ENCODE results near the gene TMEM131L. TPM values are rescaled to one million over a fixed set of nuclear protein-coding genes. Genes with fewer than 3 reads are reported as not detected.

TMEM131L gene
- total RNA-seq, 2 donors from 2014 or later = 4.8 to 6.2 TPM

- H3K9me3 ChIP-seq = no peaks in the 10 kb centered on the region
- no peak overlapping the region for H3K9ac ChIP-seq (ENCODE audit: low read depth in 2 of 2, low read length in 2 of 2)
- H3K4me1 ChIP-seq = no peaks in the 10 kb centered on the region
- no peak for DNase-seq
- no peaks in the 10 kb centered on the region for H3K36me3 ChIP-seq
- intact Hi-C loops (cut with DNase I) = no loop called here
- no peak overlapping the region for H3K4me3 ChIP-seq
- TF ChIP-seq CTCF (IDR thresholded peaks at IDR 0.05) = no peak
- no peak overlapping the region for H3K27ac ChIP-seq
- H3K27me3 ChIP-seq = no peaks in the 10 kb centered on the region
These were observed 144.6 kb downstream of the TMEM131L start for GRCh38 chr4:153610623-153611376.

GRCh38 chr4:153611679-153612078, 145.5 kb downstream of the TMEM131L start:
- Histone ChIP-seq H3K27ac (no peak overlapping the region), H3K9me3 (no peaks in the 10 kb centered on the region), H3K4me3 (no peak overlapping the region), H3K9ac (ENCODE audit: low read depth in 2 of 2, low read length in 2 of 2) (no peak overlapping the region), H3K36me3 (no peaks in the 10 kb centered on the region), H3K27me3 (no peaks in the 10 kb centered on the region), H3K4me1 (no peaks in the 10 kb centered on the region)
- no peak for TF ChIP-seq CTCF (IDR thresholded peaks at IDR 0.05)
- intact Hi-C loops (cut with DNase I) = no loop called here
- DNase-seq = no peak

- Histone ChIP-seq H3K36me3 (no peaks in the 10 kb centered on the region), H3K4me1 (no peaks in the 10 kb centered on the region), H3K9me3 (no peaks in the 10 kb centered on the region), H3K9ac (ENCODE audit: low read depth in 2 of 2, low read length in 2 of 2) (no peak overlapping the region), H3K4me3 (no peak overlapping the region), H3K27me3 (no peaks in the 10 kb centered on the region), H3K27ac (no peak overlapping the region)
- TF ChIP-seq CTCF (IDR thresholded peaks at IDR 0.05) = no peak
- intact Hi-C loops (cut with DNase I) = no loop called here
- DNase-seq = no peak
These were observed 146.7 kb downstream of the TMEM131L start for GRCh38 chr4:153612878-153613277.

- no peaks in the 10 kb centered on the region for H3K27me3 ChIP-seq
- H3K36me3 ChIP-seq = no peaks in the 10 kb centered on the region
- intact Hi-C loops (cut with DNase I) = no loop called here
- no peaks in the 10 kb centered on the region for H3K9me3 ChIP-seq
- no peak for TF ChIP-seq CTCF (IDR thresholded peaks at IDR 0.05)
- no peak overlapping the region for H3K9ac ChIP-seq (ENCODE audit: low read depth in 2 of 2, low read length in 2 of 2)
- no peak overlapping the region for H3K27ac ChIP-seq
- no peaks in the 10 kb centered on the region for H3K4me1 ChIP-seq
- no peak for DNase-seq
- H3K4me3 ChIP-seq = no peak overlapping the region
These were observed 149.9 kb downstream of the TMEM131L start for GRCh38 chr4:153616006-153616555.

- H3K9ac ChIP-seq (ENCODE audit: low read depth in 2 of 2, low read length in 2 of 2) = no peak overlapping the region
- no peak overlapping the region for H3K27ac ChIP-seq
- DNase-seq = no peak
- H3K36me3 ChIP-seq = no peaks in the 10 kb centered on the region
- H3K27me3 ChIP-seq = no peaks in the 10 kb centered on the region
- TF ChIP-seq CTCF (IDR thresholded peaks at IDR 0.05) = no peak
- intact Hi-C loops (cut with DNase I) = no loop called here
- no peaks in the 10 kb centered on the region for H3K9me3 ChIP-seq
- no peak overlapping the region for H3K4me3 ChIP-seq
- no peaks in the 10 kb centered on the region for H3K4me1 ChIP-seq
These were observed 152.7 kb downstream of the TMEM131L start for GRCh38 chr4:153618833-153619232.
